Type B pancreatic cell (in vitro differentiated cells): ENCODE results near the gene RETREG3. TPM values are rescaled to one million over a fixed set of nuclear protein-coding genes. Genes with fewer than 3 reads are reported as not detected.
"Not testable (repeated sequence)": the region's sequence is repeated elsewhere in the genome, so short reads cannot be mapped to it uniquely, and the experiment has no call there.

Source experiments
- DNase-seq: peaks from one replicate; pipeline ENCODE4 v3.0.0; 2021; ENCODE audit warnings: mixed read lengths; ENCODE audit not compliant: unreplicated experiment; ENCODE audit errors: extremely low spot score
- H3K27ac Mint-ChIP-seq: 2 replicates; pipeline ENCODE4 v1.8.0; 2021; ENCODE audit warnings: mild to moderate bottlenecking, mixed read lengths
- H3K27me3 Mint-ChIP-seq: 2 replicates; pipeline ENCODE4 v1.8.0; 2021; ENCODE audit warnings: mixed read lengths
- H3K36me3 Mint-ChIP-seq: 2 replicates; pipeline ENCODE4 v1.8.0; 2021; ENCODE audit warnings: mixed read lengths
- H3K4me1 Mint-ChIP-seq: one replicate; pipeline ENCODE4 v1.8.0; 2021; ENCODE audit warnings: mixed read lengths; ENCODE audit not compliant: unreplicated experiment
- H3K4me3 Mint-ChIP-seq: 2 replicates; pipeline ENCODE4 v1.8.0; 2021; ENCODE audit warnings: mild to moderate bottlenecking, mixed read lengths
- H3K9me3 Mint-ChIP-seq: 2 replicates; pipeline ENCODE4 v1.8.0; 2021; ENCODE audit warnings: mixed read lengths
- CTCF ChIP-seq: fragments of 200-600 bp; sonication (generic); conservative IDR thresholded peaks from 2 replicates; pipeline ENCODE4 v1.5.0; 2021; ENCODE audit warnings: antibody characterized with exemption, mild to moderate bottlenecking
- total RNA-seq: library from RNA; stranded (reverse); gene quantifications from 2 replicates; pipeline ENCODE4 v1.2.1, GENCODE V29; 2021; ENCODE audit warnings: low replicate concordance

The RETREG3 gene
- total RNA-seq, 1 donor from 2014 or later = 62.9 TPM

- Mint-ChIP-seq H3K27me3 (no peaks in the 10 kb centered on the region), H3K9me3 (no peaks in the 10 kb centered on the region), H3K36me3 (no peaks in the 10 kb centered on the region), H3K27ac (no peak overlapping the region), H3K4me1 (no peaks in the 10 kb centered on the region), H3K4me3 (no peak overlapping the region)
- TF ChIP-seq CTCF = no peak
- no peak for DNase-seq
Measured at GRCh38 chr17:42544874-42545283, 64.3 kb downstream of the RETREG3 start.

DNA sequence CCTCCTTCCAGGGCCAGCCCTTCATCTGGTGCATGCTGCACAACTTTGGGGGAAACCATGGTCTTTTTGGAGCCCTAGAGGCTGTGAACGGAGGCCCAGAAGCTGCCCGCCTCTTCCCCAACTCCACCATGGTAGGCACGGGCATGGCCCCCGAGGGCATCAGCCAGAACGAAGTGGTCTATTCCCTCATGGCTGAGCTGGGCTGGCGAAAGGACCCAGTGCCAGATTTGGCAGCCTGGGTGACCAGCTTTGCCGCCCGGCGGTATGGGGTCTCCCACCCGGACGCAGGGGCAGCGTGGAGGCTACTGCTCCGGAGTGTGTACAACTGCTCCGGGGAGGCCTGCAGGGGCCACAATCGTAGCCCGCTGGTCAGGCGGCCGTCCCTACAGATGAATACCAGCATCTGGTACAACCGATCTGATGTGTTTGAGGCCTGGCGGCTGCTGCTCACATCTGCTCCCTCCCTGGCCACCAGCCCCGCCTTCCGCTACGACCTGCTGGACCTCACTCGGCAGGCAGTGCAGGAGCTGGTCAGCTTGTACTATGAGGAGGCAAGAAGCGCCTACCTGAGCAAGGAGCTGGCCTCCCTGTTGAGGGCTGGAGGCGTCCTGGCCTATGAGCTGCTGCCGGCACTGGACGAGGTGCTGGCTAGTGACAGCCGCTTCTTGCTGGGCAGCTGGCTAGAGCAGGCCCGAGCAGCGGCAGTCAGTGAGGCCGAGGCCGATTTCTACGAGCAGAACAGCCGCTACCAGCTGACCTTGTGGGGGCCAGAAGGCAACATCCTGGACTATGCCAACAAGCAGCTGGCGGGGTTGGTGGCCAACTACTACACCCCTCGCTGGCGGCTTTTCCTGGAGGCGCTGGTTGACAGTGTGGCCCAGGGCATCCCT lies 65.7 kb downstream of the RETREG3 start:
- TF ChIP-seq CTCF = no peak
- no peak for DNase-seq
- H3K4me3 Mint-ChIP-seq = no peak overlapping the region
- no peaks in the 10 kb centered on the region for H3K4me1 Mint-ChIP-seq
- no peaks in the 10 kb centered on the region for H3K36me3 Mint-ChIP-seq
- H3K9me3 Mint-ChIP-seq = no peaks in the 10 kb centered on the region
- no peak overlapping the region for H3K27ac Mint-ChIP-seq
- no peaks in the 10 kb centered on the region for H3K27me3 Mint-ChIP-seq

DNA sequence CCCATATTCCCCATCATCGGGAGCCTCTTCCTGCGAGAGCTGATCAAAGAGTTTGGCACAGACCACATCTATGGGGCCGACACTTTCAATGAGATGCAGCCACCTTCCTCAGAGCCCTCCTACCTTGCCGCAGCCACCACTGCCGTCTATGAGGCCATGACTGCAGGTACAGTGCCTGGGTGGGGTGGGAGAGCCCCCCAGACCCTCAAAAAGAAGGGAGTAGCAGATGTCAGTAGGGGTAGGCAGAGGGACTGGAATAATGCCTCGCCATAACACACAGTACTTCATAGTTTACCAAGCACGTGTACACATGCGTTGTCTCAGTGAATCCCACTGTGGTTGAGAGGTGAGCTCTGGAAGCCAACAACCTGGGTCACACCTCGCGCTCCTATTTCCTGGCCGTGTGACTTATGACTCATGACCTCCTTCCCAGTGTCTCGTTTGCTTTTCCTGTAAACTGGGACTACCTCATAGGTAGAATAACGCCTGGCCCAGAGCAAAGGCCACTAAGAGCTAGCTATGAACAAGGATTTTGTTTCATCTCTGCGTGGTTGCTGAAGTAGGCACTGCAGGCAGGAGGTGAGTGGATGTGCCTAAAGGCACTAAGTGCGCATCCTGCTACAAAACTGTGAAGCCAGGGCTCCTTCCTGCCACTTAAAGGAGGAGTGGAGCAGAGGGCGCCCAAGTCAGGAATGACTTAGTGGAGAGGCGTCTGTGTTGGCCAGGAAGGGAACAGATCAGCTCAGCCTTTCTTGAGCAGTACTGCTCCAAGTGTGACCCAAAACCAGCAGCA lies 67.9 kb downstream of the RETREG3 start:
- Mint-ChIP-seq H3K36me3 (peaks cover 3% of the 10 kb centered on the region), H3K4me1 (peaks cover 5% of the 10 kb centered on the region), H3K27ac (no peak overlapping the region), H3K4me3 (no peak overlapping the region), H3K27me3 (no peaks in the 10 kb centered on the region), H3K9me3 (no peaks in the 10 kb centered on the region)
- DNase-seq = no peak
- no peak for TF ChIP-seq CTCF

- H3K9me3 Mint-ChIP-seq, H3K27me3 Mint-ChIP-seq, H3K4me3 Mint-ChIP-seq, H3K4me1 Mint-ChIP-seq, DNase-seq, H3K27ac Mint-ChIP-seq, H3K36me3 Mint-ChIP-seq: not testable (repeated sequence)
Measured at GRCh38 chr17:42540558-42540957, 68.6 kb downstream of the RETREG3 start.

- peaks cover 3% of the 10 kb centered on the region for H3K36me3 Mint-ChIP-seq
- no peak overlapping the region for H3K27ac Mint-ChIP-seq
- no peaks in the 10 kb centered on the region for H3K9me3 Mint-ChIP-seq
- DNase-seq = no peak
- no peak for TF ChIP-seq CTCF
- H3K27me3 Mint-ChIP-seq = no peaks in the 10 kb centered on the region
- no peak overlapping the region for H3K4me3 Mint-ChIP-seq
- H3K4me1 Mint-ChIP-seq = peaks cover 11% of the 10 kb centered on the region
Measured at GRCh38 chr17:42538482-42538881, 70.7 kb downstream of the RETREG3 start.

- H3K27ac Mint-ChIP-seq = no peak overlapping the region
- H3K36me3 Mint-ChIP-seq = peaks cover 3% of the 10 kb centered on the region
Measured at GRCh38 chr17:42537826-42538451, 71.2 kb downstream of the RETREG3 start.

More at GRCh38 chr17:42537826-42538451, 71.2 kb downstream of the RETREG3 start:
- Mint-ChIP-seq H3K27me3 (no peaks in the 10 kb centered on the region), H3K4me1 (peaks cover 11% of the 10 kb centered on the region), H3K4me3 (peak overlapping the region; percentile 90), H3K9me3 (no peaks in the 10 kb centered on the region)
- DNase-seq = no peak
- TF ChIP-seq CTCF = no peak
